ENCODE measurements around the gene SEC31A. TPM values are rescaled to one million over a fixed set of nuclear protein-coding genes. Genes with fewer than 3 reads are reported as not detected.
"Not testable (repeated sequence)": the region's sequence is repeated elsewhere in the genome, so short reads cannot be mapped to it uniquely, and the experiment has no call there.

The SEC31A gene
- total RNA-seq, 2 donors from 2014 or later = 140 to 145 TPM

GRCh38 chr4:82886147-82886942 lies 4.6 kb downstream of the SEC31A start:
- no peaks in the 10 kb centered on the region for H3K27me3 Mint-ChIP-seq
- H3K9me3 Mint-ChIP-seq = no peaks in the 10 kb centered on the region
- H3K36me3 Mint-ChIP-seq = no peaks in the 10 kb centered on the region
- DNase-seq (ENCODE audit: low spot score) (no peak), ATAC-seq (no peak)
- no peak overlapping the region for H3K27ac Mint-ChIP-seq
- no peak overlapping the region for H3K4me3 Mint-ChIP-seq
- peaks cover 30 to 45% of the 10 kb centered on the region in 2 donors for H3K4me1 Mint-ChIP-seq (ENCODE audit: low read depth in 2 of 2)

DNA sequence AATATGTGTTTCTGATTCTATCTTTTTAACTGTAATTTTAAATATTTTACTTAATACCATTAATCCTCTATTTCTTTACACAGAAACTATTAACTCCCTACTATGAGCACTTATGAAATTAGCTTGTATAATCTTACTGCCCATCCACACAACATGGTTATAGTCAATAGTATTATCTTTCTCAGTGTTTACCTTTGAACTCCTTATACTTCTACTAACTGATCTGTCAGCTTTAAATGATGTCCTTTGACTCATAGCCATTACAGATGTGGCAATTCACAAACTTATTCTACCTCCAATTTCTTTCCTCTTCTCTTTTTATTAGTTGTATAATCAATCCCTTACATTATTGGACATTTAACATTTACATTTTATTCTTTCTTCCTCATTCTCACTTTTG lies 5.5 kb downstream of the SEC31A start:
- no peak for ATAC-seq
- peaks cover 33 to 44% of the 10 kb centered on the region in 2 donors for H3K4me1 Mint-ChIP-seq (ENCODE audit: low read depth in 2 of 2)
- peak overlapping the region in 1 of 2 donors; percentile 40 for H3K27ac Mint-ChIP-seq
- H3K4me3 Mint-ChIP-seq = no peak overlapping the region
- no peaks in the 10 kb centered on the region for H3K27me3 Mint-ChIP-seq
- no peaks in the 10 kb centered on the region for H3K36me3 Mint-ChIP-seq
- DNase-seq (ENCODE audit: low spot score) = no peak
- no peaks in the 10 kb centered on the region for H3K9me3 Mint-ChIP-seq

GRCh38 chr4:82868572-82868971 lies 22.4 kb downstream of the SEC31A start:
- Mint-ChIP-seq H3K4me3 (no peak overlapping the region), H3K36me3 (peaks cover 30% of the 10 kb centered on the region), H3K4me1 (ENCODE audit: low read depth in 2 of 2) (peaks cover 25 to 35% of the 10 kb centered on the region in 2 donors), H3K27me3 (no peaks in the 10 kb centered on the region), H3K27ac (no peak overlapping the region), H3K9me3 (no peaks in the 10 kb centered on the region)
- DNase-seq (ENCODE audit: low spot score) (no peak), ATAC-seq (no peak)

DNA sequence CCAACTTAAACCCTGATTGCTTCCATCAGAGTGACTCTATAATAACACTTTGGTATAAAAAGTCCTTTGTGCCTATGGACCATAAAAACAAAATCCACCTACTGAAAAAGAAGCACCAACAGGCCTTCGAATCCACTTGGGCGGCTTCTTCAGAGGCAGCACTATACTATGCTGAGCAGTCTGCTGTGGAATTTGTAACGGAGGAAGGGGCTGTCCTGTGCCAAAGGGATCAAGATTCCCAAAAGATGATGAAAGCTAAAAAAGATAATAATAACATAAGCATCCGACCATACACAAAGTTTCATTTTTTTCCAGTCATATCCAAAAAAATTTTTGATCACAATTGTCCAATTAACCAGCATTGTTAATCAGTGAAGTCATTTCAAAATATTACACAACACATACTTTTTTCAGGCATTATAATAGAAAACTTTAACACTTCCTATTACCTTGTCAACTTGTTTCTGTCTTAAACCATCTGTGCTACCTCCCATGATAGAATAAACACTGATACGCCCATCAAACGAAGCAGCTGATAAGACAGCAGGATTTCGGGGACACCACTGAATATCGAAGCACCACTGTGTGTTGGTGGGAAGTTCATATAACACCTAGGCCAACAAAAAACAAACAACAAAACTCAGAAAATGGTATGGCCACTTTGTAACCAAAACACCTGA lies 24.1 kb downstream of the SEC31A start:
- no peak for ATAC-seq
- H3K27ac Mint-ChIP-seq = peak overlapping the region; percentile 85 to 86
- no peak overlapping the region for H3K4me3 Mint-ChIP-seq
- H3K36me3 Mint-ChIP-seq = peaks cover 30% of the 10 kb centered on the region
- peaks cover 25 to 35% of the 10 kb centered on the region in 2 donors for H3K4me1 Mint-ChIP-seq (ENCODE audit: low read depth in 2 of 2)
- no peaks in the 10 kb centered on the region for H3K27me3 Mint-ChIP-seq
- H3K9me3 Mint-ChIP-seq = no peaks in the 10 kb centered on the region
- no peak for DNase-seq (ENCODE audit: low spot score)

DNA sequence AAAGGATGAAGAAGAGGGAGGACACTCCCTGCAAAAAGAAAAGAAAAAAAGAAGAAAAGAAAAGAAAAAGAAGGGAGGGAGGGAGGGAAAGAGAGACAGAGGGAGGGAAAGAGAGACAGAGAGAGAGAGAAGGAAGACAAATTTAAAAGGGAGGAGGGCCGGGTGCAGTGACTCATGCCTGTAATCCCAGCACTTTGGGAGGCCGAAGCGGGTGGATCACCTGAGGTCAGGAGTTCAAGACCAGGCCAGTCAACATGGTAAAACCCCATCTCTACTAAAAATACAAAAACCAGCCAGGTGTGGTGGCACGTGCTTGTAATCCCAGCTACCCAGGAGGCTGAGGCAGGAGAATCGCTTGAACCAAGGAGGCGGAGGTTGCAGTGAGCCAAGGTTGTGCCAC lies 24.9 kb downstream of the SEC31A start:
- H3K27ac Mint-ChIP-seq = peak overlapping the region; percentile 85 to 86
- H3K36me3 Mint-ChIP-seq = peaks cover 36% of the 10 kb centered on the region
- DNase-seq (ENCODE audit: low spot score); H3K9me3 Mint-ChIP-seq; H3K27me3 Mint-ChIP-seq; ATAC-seq: not testable (repeated sequence)
- peaks cover 25 to 40% of the 10 kb centered on the region in 2 donors for H3K4me1 Mint-ChIP-seq (ENCODE audit: low read depth in 2 of 2)
- peak overlapping the region; percentile 83 for H3K4me3 Mint-ChIP-seq

GRCh38 chr4:82865592-82865991 lies 25.4 kb downstream of the SEC31A start:
- Mint-ChIP-seq H3K27ac (peak overlapping the region; percentile 85 to 86), H3K36me3 (peaks cover 36% of the 10 kb centered on the region)

GRCh38 chr4:82864336-82864979 lies 26.5 kb downstream of the SEC31A start:
- no peaks in the 10 kb centered on the region for H3K27me3 Mint-ChIP-seq
- DNase-seq (ENCODE audit: low spot score) = no peak
- H3K4me3 Mint-ChIP-seq = peak overlapping the region; percentile 83
- ATAC-seq = peak; percentile 48 to 78
- H3K4me1 Mint-ChIP-seq (ENCODE audit: low read depth in 2 of 2) = peaks cover 25 to 40% of the 10 kb centered on the region in 2 donors
- H3K36me3 Mint-ChIP-seq = peaks cover 31% of the 10 kb centered on the region
- no peaks in the 10 kb centered on the region for H3K9me3 Mint-ChIP-seq
- H3K27ac Mint-ChIP-seq = peak overlapping the region; percentile 85 to 86

More at GRCh38 chr4:82865592-82865991, 25.4 kb downstream of the SEC31A start:
- ATAC-seq (peak; percentile 84 to 85), DNase-seq (ENCODE audit: low spot score) (no peak)
- peaks cover 25 to 40% of the 10 kb centered on the region in 2 donors for H3K4me1 Mint-ChIP-seq (ENCODE audit: low read depth in 2 of 2)
- peak overlapping the region; percentile 83 for H3K4me3 Mint-ChIP-seq
- no peaks in the 10 kb centered on the region for H3K27me3 Mint-ChIP-seq
- no peaks in the 10 kb centered on the region for H3K9me3 Mint-ChIP-seq

GRCh38 chr4:82861529-82861928 lies 29.4 kb downstream of the SEC31A start:
- H3K9me3 Mint-ChIP-seq = no peaks in the 10 kb centered on the region
- DNase-seq (ENCODE audit: low spot score) (no peak), ATAC-seq (no peak)
- H3K4me3 Mint-ChIP-seq = no peak overlapping the region
- H3K27ac Mint-ChIP-seq = peak overlapping the region in 1 of 2 donors; percentile 37
- H3K27me3 Mint-ChIP-seq = no peaks in the 10 kb centered on the region
- H3K36me3 Mint-ChIP-seq = peaks cover 24% of the 10 kb centered on the region
- H3K4me1 Mint-ChIP-seq (ENCODE audit: low read depth in 2 of 2) = peaks cover 22 to 32% of the 10 kb centered on the region in 2 donors

DNA sequence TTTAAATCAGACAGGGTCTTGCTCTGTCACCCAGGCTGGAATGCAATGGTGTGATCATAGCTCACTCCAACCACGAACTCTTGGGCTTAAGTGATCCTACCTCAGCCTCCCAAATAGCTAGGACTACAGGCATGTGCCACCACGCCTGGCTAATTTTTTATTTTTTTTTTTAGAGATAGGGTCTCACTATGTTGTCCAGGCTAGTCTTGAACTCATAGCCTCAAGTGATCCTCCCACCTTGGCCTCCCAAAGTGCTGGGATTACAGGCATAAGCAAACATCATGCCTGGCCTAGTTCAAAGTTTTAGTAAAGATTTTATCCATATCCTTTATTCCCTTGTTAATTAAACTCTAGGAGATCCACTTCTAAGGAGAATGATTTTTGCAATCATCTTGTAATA lies 30.5 kb downstream of the SEC31A start:
- peaks cover 18% of the 10 kb centered on the region for H3K36me3 Mint-ChIP-seq
- H3K4me1 Mint-ChIP-seq (ENCODE audit: low read depth in 2 of 2) = peaks cover 13 to 22% of the 10 kb centered on the region in 2 donors
- H3K27ac Mint-ChIP-seq; DNase-seq (ENCODE audit: low spot score); ATAC-seq; H3K9me3 Mint-ChIP-seq; H3K4me3 Mint-ChIP-seq; H3K27me3 Mint-ChIP-seq: not testable (repeated sequence)

DNA sequence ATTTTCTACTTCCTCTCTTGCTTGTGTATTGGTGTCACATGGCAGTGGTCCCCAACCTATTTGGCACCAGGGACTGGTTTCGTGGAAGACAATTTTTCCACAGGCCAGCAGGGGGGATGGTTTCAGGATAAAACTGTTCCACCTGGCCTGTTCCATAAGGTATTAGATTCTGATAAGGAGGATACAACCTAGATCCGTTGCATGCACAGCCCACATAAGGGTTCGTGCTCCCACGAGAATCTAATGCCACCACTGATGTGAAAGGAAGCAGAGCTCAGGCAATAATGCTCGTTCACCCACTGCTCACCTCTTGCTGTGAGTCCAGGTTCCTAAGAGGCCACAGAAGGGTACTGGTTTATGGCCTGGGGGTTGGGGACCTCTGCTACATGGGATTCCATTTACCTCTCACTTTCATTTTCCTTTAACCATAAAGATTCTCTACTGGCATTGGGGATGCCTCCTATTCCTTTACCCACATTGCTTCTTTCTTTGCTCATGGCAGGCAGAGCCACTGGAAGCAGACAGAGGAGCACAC lies 38.1 kb downstream of the SEC31A start:
- Mint-ChIP-seq H3K4me3 (no peak overlapping the region), H3K27ac (no peak overlapping the region), H3K9me3 (no peaks in the 10 kb centered on the region), H3K27me3 (no peaks in the 10 kb centered on the region), H3K4me1 (ENCODE audit: low read depth in 2 of 2) (peaks cover 0 to 4% of the 10 kb centered on the region in 2 donors), H3K36me3 (peaks cover 41% of the 10 kb centered on the region)
- no peak for DNase-seq (ENCODE audit: low spot score)
- ATAC-seq = no peak

DNA sequence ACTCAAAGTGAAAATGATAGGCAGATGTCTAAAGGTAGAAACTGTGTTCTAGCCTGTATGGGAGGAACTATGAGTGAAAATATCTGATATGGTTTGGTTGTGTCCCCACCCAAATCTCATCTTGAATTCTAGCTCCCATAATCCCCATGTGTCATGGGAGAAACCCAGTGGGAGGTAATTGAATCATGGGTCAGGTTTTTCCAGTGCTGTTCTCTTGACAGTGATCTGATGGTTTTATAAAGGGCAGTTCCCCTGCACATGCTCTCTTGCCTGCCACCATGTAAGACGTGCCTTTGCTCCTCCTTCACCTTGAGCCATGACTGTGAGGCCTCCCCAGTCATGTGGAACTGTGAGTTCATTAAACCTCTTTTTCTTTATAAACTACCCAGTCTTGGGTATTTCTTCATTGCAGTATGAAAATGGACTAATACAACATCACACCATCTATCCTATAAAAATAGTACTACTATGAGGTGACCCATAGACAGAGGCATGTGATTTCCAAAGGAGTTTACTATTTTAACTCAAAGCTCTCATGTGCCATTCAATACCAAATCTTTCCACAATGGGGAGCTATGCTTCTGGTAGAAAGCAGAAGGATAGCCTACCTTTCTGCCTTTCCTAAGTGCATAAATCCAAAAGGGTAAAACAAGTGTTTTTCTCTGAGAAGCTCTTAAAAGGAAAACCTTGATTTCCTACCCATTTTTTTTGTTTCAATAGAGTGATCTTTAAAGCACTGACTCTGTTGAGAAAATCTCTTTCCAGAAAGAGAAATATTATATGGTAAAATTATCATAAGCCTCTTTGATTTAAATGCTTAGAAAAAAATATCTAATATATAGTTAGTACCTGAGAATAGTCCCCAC lies 38.8 kb downstream of the SEC31A start:
- no peak for ATAC-seq
- H3K36me3 Mint-ChIP-seq = peaks cover 41% of the 10 kb centered on the region
- H3K4me1 Mint-ChIP-seq (ENCODE audit: low read depth in 2 of 2) = peaks cover 0 to 4% of the 10 kb centered on the region in 2 donors
- no peak overlapping the region for H3K4me3 Mint-ChIP-seq
- no peak for DNase-seq (ENCODE audit: low spot score)
- no peaks in the 10 kb centered on the region for H3K9me3 Mint-ChIP-seq
- no peaks in the 10 kb centered on the region for H3K27me3 Mint-ChIP-seq
- H3K27ac Mint-ChIP-seq = no peak overlapping the region

GRCh38 chr4:82851318-82851717 lies 39.6 kb downstream of the SEC31A start:
- Mint-ChIP-seq H3K4me1 (ENCODE audit: low read depth in 2 of 2) (peaks cover 0 to 4% of the 10 kb centered on the region in 2 donors), H3K4me3 (no peak overlapping the region), H3K36me3 (peaks cover 41% of the 10 kb centered on the region), H3K9me3 (no peaks in the 10 kb centered on the region), H3K27ac (no peak overlapping the region), H3K27me3 (no peaks in the 10 kb centered on the region)
- DNase-seq (ENCODE audit: low spot score) (no peak), ATAC-seq (no peak)

- ATAC-seq (no peak), DNase-seq (ENCODE audit: low spot score) (no peak)
- Mint-ChIP-seq H3K36me3 (peaks cover 38% of the 10 kb centered on the region), H3K27me3 (no peaks in the 10 kb centered on the region), H3K9me3 (no peaks in the 10 kb centered on the region), H3K4me1 (ENCODE audit: low read depth in 2 of 2) (peaks cover 0 to 4% of the 10 kb centered on the region in 2 donors), H3K27ac (no peak overlapping the region), H3K4me3 (no peak overlapping the region)
Observed at GRCh38 chr4:82850684-82851083, 40.3 kb downstream of the SEC31A start.
